NK-92 (cell line): ENCODE data around the gene ATOX1.
"Not testable (repeated sequence)": the region's sequence is repeated elsewhere in the genome, so short reads cannot be mapped to it uniquely, and the experiment has no call there.

ENCODE experiments used
- DNase-seq: peaks from one replicate; lab custom pipeline; 2025; ENCODE audit not compliant: unreplicated experiment; lab: John Stamatoyannopoulos, UW

Gene ATOX1

DNA sequence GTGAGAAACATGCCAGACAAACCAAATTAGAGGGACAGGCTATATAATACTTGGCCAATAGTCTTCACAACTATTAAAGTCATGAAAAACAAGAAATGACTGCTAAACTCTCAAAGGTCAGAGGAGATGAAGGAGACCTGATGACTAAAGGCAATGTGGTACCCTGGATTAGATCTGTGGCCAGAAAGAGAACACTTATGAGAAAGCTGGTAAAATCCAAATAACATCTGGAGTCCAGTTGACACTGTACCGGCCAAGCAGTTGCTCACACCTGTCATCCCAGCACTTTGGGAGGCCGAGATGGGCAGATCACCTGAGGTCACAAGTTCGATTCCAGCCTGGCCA, 24.4 kb downstream of the ATOX1 start:
- no peak for DNase-seq

DNA sequence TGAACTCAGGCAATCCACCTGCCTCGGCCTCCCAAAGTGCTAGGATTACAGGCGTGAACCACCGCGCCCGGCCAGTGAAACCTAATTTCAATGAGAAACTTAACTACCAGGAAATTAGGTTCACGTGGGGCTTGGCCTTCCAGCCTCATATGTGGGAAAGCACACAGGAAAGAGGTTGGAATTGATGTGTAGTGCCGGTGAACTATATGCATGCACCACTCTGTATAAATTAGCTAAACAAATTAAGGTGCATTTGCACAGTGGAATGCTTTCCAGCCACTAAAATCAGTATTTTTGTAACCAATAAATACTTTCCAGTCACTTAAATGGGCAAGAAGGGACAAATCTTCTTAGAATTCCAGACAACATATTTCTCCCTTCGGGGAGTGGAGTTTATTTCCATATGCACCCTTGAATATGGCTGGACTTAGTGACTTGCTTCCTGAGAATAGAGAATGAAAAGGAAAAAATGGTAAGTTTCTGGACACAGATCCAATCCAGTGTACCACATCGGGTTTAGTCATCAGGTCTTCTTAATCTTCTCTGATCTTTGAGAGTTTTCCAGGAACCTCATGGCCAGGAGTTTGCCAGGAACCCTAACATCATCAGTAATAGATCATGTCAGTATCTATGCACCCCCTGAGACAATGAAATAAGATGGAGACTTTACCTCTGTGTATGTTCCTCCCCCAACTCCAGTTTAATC, 24.9 kb downstream of the ATOX1 start:
- no peak for DNase-seq

DNA sequence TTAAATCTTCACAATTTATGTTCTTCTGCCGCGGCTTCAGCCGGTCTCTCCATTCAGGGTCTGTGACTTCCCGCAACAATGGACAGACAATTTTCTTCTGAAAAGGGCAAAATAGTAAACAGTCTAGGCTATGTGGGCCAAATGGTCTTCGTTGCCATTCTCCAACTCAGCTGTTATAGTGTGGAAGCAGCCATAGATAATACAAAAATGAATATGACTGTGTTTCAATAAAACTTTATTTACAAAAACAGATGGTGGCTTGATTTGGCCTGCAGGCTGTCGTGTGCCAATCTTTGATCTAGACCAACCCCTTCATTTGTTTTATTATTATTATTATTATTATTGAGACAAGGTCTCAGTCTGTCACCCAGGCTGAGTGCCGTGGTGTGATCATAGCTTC, 28.1 kb downstream of the ATOX1 start:
- DNase-seq = no peak

DNA sequence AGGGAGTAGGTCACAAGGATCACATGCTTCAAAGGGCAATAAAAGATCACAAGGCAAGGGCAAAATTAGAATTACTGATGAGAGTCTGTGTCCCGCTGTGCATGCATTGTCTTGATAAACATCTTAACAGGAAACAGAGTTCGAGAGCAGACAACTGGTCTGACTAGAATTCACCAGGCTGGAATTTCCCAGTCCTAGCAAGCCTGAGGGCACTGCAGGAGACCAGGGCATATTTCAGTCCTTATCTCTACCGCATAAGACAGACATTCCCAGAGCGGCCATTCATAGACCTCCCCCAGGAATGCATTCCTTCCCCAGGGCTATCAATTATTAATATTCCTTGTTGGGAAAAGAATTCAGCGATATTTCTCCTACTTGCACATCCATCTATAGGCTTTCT, 28.8 kb downstream of the ATOX1 start:
- not testable (repeated sequence) for DNase-seq

DNA sequence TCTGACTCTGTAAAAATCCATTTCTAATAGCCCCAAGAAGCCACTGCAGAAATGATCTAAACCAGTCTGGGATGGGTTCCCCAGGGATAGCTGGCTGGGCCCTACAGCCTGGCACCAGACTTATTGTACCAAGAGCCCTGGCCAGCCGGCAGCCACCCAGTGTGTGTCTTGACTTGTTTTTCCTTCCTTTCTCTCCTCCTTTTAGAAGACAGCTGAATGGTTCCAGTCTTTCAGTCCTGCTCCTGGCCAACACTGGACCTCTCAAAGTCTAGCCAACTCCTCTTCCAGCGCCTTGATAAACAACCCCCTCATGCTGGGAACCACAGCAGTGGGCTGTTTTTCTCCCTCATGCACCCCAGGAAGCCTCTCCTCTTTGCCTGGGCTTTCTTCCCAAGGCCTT, 34.1 kb downstream of the ATOX1 start:
- no peak for DNase-seq

DNA sequence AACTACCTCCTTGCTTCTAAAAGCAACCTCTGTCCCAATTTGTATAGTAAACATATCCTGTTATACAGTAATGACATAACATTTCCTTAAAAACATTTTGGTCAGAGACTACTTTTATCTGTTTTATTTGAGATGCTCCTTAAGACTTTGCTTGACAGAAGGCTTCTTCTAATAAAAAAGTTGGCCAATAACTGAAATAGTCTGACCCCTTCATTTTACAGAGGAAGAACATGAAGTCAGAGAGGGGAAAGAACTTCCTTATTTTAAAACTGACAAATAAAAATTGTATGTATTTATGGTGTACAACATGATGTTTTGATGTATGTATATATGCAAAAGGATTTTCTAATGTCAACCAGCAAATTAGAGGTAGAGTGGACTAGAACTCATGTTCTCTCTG, 35.9 kb downstream of the ATOX1 start:
- no peak for DNase-seq

DNA sequence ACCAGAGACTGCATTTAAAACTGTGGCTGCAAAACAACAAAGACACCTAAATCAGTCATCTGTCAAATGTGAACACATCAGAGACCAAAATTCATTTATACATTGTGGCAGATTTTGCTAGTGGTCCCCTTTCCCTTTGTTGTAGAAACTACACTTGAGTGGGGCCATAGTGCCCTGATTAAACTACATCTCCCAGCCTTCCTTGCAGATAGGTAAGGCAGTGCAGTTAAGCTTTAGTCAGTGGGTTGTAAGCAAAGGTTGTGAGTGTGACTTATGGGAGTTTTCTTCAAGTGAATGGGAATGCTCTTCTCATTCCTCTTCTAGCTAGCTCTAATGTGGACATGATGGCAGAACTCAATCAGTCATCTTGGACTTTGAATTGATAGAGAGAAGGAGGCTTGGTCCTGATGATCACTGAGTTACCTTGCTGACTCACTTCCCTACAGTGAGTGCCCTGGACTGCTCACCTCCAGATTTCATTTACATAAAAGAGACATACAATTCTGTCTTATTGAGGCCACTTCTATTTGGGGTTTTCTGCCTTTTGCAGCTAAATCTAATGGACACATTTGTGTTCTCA, 36.5 kb downstream of the ATOX1 start:
- DNase-seq = no peak

DNA sequence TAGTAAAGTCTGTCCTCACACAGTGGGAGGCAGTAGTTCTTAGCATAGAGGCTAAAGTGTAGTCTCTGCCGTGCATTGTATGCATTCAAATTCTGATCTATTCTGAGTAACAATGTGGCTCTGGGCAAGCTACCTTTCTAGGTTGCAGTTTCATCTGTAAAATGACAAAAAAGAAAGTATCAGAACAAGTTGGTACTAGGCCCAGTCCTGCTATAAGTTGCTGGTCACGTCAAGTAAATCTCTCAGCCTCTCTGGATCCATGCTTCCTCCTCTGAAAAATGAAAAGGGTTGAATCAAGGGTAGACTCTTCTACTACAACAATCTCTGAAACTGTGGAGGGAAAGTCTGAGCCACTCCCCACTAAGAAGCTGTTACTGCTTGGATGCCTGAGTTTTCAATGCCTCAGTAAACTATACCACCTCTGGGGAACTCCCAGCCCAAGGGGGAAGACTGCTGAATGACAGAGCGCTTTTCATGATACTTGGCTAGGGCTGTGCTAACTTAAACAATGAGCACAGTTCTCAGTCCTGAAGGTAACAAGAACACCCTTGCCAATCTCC, 37.3 kb downstream of the ATOX1 start:
- no peak for DNase-seq

DNA sequence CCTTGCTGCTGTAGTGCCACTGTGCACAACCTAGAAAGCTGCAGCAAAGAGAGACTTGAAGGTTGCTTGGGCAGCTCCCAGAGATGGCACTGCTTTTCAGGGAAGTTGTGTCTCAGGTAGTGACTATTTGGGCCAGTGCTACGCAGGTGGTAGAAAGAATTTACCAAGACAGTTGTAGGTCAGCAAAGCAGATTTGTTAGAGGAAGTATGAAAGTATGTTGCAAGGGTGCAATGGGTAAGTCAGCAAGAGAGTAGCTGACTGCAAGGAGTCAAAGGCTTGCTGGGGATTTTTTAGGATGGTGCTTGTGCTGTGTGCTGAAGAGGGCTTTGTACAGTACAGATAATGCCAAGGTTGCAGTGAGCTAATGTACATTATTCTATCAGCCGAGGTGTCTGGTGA, 38.2 kb downstream of the ATOX1 start:
- no peak for DNase-seq

DNA sequence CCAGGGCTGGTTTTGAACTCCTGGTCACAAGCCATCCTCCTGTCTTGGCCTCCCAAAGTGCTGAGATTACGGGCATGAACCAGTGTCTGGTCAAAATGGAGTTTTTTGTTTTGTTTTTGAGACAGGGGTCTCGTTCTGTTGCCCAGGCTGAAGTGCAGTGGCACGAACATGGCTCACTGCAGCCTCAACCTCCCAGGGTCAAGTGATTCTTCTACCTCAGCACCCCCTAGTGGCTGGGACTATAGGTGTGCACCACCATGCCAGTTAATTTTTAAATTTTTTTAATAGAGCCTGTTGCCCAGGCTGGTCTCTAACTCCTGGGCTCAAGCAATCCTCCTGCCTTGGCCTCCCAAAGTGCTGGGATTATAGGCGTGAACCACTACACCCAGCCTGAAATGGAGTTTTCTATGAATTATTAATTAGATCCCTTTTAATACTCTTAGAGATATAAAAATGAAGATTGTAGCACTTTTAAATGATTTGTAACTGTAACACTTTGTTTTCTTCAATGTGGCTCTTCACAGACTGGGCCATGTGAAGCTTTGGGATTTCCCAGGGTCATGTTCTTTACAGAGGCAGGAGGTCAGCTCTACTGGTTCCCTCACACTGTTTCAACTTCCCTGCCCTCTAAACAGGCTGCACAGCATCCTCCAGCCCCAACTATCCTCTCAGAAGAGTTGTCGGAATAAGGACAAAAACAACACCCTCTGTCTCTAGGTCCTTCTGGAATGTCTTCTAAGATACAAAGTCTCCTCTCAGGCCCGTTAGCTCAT, 39.0 kb downstream of the ATOX1 start:
- no peak for DNase-seq

DNA sequence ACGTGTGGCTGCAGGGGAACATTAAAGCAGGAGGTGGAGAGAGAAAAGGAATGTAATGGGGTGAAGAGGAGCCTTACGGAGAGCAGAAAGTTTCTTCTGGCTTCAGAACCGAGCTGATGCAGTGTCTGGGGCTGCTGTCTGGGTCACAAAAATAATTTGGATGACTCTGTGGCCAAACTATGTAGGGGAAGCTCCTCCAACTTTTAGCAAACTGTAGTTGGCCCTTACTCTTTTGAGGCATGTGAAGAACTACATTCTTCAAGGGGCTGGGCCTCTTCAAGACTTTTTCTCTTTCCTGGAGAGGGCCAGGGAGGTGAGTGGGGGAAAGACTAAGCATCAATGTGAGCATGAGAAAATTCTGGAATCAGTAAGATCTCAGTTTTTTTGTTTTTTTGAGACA, 39.8 kb downstream of the ATOX1 start:
- no peak for DNase-seq

DNA sequence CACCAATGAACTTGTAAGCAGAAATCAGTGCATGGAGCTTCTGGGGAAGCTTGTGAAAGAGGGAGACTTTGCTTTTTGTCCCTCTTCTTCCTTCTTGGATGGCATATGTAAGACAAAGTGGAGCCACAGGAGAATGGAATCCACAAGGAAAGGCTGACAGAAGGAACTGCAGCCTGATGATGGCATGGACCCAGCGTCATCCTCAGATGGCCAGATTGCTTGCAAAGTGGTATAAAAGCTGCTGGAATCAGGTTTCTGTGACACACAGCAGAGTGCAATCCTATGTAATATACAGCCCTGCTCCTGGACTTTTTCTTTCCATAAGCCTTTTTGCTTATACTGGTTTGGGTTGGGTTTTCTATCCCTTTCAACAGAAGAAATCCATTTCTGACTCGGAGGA, 40.3 kb downstream of the ATOX1 start:
- DNase-seq = no peak

DNA sequence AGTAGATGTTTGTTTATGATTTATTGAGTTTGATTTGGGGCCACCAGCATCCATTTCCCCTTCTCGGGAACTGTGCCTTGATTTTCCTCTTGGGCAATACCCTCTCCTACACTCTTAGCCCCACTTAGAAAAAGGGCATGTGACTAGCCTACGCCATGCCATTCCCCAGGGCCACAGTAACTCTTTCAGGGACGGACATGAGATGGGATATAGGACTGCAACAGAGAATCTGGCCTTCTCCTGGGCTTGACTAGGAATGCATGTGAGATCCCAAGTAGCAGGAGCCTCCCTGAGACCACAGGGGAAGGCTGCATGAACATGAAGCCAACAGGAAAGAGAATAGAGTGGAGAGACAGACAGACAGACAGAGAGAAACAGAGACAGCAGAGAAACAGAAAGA, 41.0 kb downstream of the ATOX1 start:
- no peak for DNase-seq

DNA sequence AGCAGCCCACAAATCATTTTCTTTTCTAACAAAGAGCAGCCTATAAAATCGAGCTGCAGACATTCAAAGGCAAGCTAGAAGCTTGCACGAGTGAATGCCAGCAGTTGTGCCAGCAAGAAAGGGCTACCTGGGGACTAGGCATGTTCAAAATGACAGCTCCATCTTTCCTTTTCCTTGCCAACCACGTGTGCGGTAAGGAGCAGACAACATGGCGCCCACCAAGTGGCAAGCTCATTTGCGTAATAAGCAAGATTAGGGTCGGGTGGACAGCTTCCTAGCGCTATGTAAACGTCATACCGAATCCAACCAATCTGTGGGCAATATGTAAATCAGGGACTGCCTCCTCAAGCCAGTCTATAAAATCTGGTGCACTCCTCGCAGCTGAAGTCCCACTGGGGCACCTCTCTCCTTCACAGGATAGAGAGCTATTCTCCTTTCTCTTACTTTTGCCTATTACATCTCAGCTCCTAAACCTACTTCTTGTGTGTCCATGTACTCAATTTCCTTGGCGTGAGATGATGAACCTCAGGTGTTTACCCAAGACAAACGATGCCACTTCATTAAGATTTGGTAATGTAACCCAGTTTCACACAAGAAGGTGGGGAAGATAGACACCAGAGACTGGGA, 49.2 kb downstream of the ATOX1 start:
- no peak for DNase-seq

DNA sequence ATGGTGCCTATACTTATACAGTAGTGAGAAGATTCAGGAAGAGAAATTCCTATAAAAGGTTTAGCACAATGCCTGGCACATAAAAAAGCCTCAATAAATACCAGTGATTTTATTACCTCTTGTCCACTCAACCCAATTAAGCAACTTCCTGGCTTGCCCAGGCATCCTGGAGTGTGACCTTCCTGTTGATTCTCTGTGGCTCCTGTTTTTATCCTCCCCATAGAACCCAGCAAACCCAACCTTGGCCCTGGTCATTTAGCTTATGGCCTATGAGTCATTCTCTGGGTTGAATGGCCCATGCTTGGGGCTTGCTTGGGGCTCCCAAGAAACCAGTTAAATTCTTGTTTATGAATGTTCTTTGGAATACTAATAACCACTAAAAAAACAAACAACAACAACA, 50.3 kb downstream of the ATOX1 start:
- DNase-seq = no peak

DNA sequence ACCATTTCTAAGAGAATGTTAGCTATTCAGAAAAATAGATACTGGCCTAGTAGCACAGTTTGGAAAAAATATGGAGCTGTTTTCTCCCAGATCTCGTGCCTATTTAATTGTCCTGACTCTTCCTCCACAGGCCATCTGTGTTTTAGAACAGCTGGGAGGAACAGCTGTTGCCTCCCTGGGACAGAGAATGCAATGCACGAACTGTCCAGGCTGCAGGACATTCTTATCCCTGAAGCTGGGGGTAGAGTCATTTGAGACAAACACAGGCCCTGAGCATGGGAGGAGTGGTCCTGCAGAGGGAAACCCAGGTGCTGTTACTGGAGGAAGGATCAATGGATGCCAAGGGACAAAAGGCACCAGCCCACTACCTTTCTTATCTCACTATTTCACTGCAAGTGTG, 50.9 kb downstream of the ATOX1 start:
- DNase-seq = no peak

DNA sequence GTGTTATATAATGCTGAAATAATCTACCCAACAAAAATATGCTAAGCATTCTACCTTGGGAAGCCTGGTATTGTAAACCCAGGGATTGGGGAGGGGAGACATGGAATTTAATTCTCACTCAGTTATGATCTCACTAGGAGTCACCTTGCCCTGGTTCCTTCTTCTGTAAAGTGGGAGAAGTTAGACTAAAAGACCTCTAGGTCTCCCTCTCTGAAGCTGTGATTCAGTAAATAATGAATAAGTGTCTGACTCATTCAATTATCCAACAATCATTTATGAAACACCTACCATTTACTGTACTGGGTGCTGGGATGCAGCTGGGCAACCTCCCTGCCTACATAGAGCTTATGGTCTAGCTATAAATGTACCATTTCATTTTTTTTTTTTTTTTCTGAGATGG, 51.5 kb downstream of the ATOX1 start:
- no peak for DNase-seq

DNA sequence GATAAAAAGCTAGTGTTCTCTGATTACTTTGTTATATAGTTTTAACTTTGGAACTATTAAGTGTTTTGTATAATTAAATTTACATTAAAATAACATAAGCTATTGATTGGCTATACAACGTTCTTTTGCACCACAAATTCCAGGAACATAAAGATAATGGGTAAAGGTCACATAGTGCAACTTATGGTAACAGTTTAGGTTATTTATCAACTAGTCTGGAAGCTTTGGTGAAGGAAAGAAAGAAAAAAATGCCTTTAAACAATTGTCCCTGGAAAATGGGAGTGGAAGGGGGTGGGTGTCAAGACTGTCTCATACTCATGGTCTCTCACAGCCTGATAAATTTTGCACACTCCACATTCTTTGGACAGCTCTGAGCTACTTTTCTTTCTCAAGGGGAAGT, 54.7 kb downstream of the ATOX1 start:
- no peak for DNase-seq

DNA sequence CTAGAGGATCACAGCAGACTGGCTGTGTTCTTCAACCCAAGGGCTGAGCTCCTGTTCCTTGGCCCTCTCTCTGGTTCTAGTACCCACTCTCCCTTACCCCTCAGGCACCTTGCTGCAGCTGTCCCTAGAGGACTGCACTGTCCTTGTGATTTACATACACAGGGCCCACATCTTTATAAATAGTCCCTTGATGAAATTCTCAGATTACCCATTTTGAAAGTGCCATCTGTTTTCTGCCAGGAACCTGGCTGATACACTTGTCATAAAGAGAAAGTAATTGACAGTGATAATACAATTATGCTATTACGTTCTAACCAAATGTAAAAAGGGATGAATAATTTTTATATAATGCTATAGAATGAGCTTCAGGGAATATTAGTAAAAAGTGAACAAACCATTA, 55.2 kb downstream of the ATOX1 start:
- no peak for DNase-seq

DNA sequence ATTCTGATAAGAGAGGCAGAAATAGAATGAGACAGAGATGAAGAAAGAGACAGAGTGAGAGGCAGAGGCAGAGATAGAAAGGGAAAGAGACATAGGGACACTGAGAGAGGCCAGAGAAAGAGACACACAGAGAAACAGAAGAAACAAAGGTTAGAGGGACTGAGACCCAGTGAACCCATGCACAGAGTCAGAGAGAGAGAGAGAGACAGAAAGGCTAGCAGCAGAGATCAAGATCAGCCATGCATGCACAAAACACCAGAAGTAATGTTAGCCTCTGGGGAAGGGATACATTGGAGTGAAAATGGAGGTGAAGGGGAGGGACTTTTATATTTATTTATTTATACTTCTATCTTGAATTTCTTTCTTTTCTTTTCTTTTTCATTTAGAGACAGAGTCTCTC, 57.6 kb downstream of the ATOX1 start:
- no peak for DNase-seq

DNA sequence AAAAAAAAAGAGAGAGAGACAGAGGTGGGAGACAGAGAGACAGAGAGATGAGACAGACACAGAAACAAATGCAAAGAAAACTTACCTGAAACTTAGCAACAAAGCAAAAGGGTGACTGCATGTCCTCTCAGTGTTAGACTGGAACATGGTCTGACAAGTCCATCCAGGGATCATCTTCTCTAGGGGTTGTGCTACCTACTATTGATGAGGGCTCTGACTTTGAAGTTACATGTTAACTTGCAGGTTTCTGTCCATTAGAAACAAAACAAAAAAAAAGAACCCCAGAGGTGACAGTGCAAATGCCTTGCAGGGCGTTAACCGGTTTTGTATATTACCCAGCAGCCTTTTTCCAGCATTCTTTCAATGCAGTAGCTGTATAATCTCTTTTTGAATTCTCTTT, 58.1 kb downstream of the ATOX1 start:
- DNase-seq = no peak
